ENCODE measurements around the gene TBC1D30. TPM values are rescaled to one million over a fixed set of nuclear protein-coding genes. Genes with fewer than 3 reads are reported as not detected.

TBC1D30 gene
- total RNA-seq, 1 experiment from 2014 or later, result 8.6 TPM

- H2AFZ ChIP-seq, result no peak overlapping the region
- ChIA-PET CTCF (no interaction called here), POLR2A (ENCODE audit: unreplicated experiment) (no interaction called here)
- intact Hi-C loops (cut with micrococcal nuclease; ENCODE audit: unreplicated experiment), result loop anchor here (5.0 kb wide), 1 partner anchor 387 kb away; no protein-coding TSS in a partner anchor
- no peaks in the 10 kb centered on the region; the same call in 1 of the 2 replicates for H3K9me2 ChIP-seq (ENCODE audit: insufficient read depth)
- no peak overlapping the region for H3K27ac ChIP-seq
- BruUV-seq (replicated peaks), result no TSS peak
- no peaks in the 10 kb centered on the region for H3K27me3 ChIP-seq (ENCODE audit: insufficient read depth, low read depth)
- peaks cover 9% of the 10 kb centered on the region for H3K4me1 ChIP-seq (replicated peaks; ENCODE audit: insufficient read depth)
- no peak overlapping the region for H3K4me2 ChIP-seq
- no peak for DNase-seq
- H3K4me3 ChIP-seq, result no peak overlapping the region
- H3F3A ChIP-seq (ENCODE audit: insufficient read depth, low read depth), result peaks cover 6% of the 10 kb centered on the region; the same call in 1 of the 2 replicates
- no peaks in the 10 kb centered on the region for H3K79me2 ChIP-seq (ENCODE audit: low read depth)
- H3K36me3 ChIP-seq (ENCODE audit: low read depth), result no peaks in the 10 kb centered on the region
- H4K20me1 ChIP-seq (ENCODE audit: insufficient read depth), result no peaks in the 10 kb centered on the region
- no peaks in the 10 kb centered on the region for H3K9me3 ChIP-seq (ENCODE audit: insufficient read depth, low read depth)
- TF ChIP-seq CTCF (conservative IDR thresholded peaks at IDR 0.05) (no peak), EZH2 (IDR thresholded peaks at IDR 0.05; ENCODE audit: low read depth) (no peak)
These were observed 70.5 kb downstream of the TBC1D30 start for GRCh38 chr12:64894827-64895475.

GRCh38 chr12:64895526-64895925 is 71.1 kb downstream of the TBC1D30 start:
- H3K79me2 ChIP-seq (ENCODE audit: low read depth), result no peaks in the 10 kb centered on the region
- no peaks in the 10 kb centered on the region for H3K9me3 ChIP-seq (ENCODE audit: insufficient read depth, low read depth)
- no peak for TF ChIP-seq EZH2 (IDR thresholded peaks at IDR 0.05; ENCODE audit: low read depth)
- no peak for TF ChIP-seq CTCF (conservative IDR thresholded peaks at IDR 0.05)
- H3F3A ChIP-seq (ENCODE audit: insufficient read depth, low read depth), result peaks cover 2% of the 10 kb centered on the region; the same call in 1 of the 2 replicates
- no peaks in the 10 kb centered on the region for H4K20me1 ChIP-seq (ENCODE audit: insufficient read depth)
- no peak overlapping the region for H3K27ac ChIP-seq
- no peaks in the 10 kb centered on the region for H3K36me3 ChIP-seq (ENCODE audit: low read depth)
- H3K4me3 ChIP-seq, result no peak overlapping the region
- peaks cover 3% of the 10 kb centered on the region for H3K4me1 ChIP-seq (replicated peaks; ENCODE audit: insufficient read depth)
- H3K27me3 ChIP-seq (ENCODE audit: insufficient read depth, low read depth), result no peaks in the 10 kb centered on the region
- ChIA-PET POLR2A (ENCODE audit: unreplicated experiment) (no interaction called here), CTCF (interaction anchor here (0.6 kb wide), 1 partner anchor 17 kb away, joined by 3 read pairs; no protein-coding TSS in a partner anchor)
- intact Hi-C loops (cut with micrococcal nuclease; ENCODE audit: unreplicated experiment), result no loop called here
- no peak for DNase-seq
- no peak overlapping the region for H3K4me2 ChIP-seq
- no peak overlapping the region for H2AFZ ChIP-seq
- BruUV-seq (replicated peaks), result no TSS peak
- H3K9me2 ChIP-seq (ENCODE audit: insufficient read depth), result no peaks in the 10 kb centered on the region; the same call in 1 of the 2 replicates

- TF ChIP-seq EZH2 (IDR thresholded peaks at IDR 0.05; ENCODE audit: low read depth), result no peak
- TF ChIP-seq CTCF (conservative IDR thresholded peaks at IDR 0.05), result no peak
- POLR2A ChIA-PET (ENCODE audit: unreplicated experiment), result no interaction called here
- Histone ChIP-seq H3K36me3 (ENCODE audit: low read depth) (no peaks in the 10 kb centered on the region), H3K9me3 (ENCODE audit: insufficient read depth, low read depth) (no peaks in the 10 kb centered on the region), H3F3A (ENCODE audit: insufficient read depth, low read depth) (no peaks in the 10 kb centered on the region), H3K79me2 (ENCODE audit: low read depth) (no peaks in the 10 kb centered on the region), H3K4me2 (no peak overlapping the region), H3K27me3 (ENCODE audit: insufficient read depth, low read depth) (no peaks in the 10 kb centered on the region), H3K9me2 (ENCODE audit: insufficient read depth) (no peaks in the 10 kb centered on the region; the same call in 1 of the 2 replicates), H3K4me3 (no peak overlapping the region), H3K4me1 (replicated peaks; ENCODE audit: insufficient read depth) (no peaks in the 10 kb centered on the region), H2AFZ (no peak overlapping the region), H3K27ac (no peak overlapping the region), H4K20me1 (ENCODE audit: insufficient read depth) (no peaks in the 10 kb centered on the region)
- intact Hi-C loops (cut with micrococcal nuclease; ENCODE audit: unreplicated experiment), result no loop called here
- no TSS peak for BruUV-seq (replicated peaks)
- DNase-seq, result no peak
- CTCF ChIA-PET, result no interaction called here
These were observed 76.1 kb downstream of the TBC1D30 start for GRCh38 chr12:64900540-64900939.

All from PC-9 (cell line).